IMR-90 (cell line): Measurements from ENCODE around the gene SMARCD1. TPM values are rescaled to one million over a fixed set of nuclear protein-coding genes. Genes with fewer than 3 reads are reported as not detected.

Experiments used
- ATAC-seq: fragments of 200-7000 bp; cut with Tn5 transposase; 2 replicates; pipeline ENCODE4 v1.9.1; 2020; ENCODE audit warnings: low read depth, mild to moderate bottlenecking, moderate library complexity
- BruUV-seq: library from RNA; stranded (reverse); fragments of 400-500 nt; replicated peaks from 2 replicates; lab custom pipeline; 2021; lab: Mats Ljungman, UMichigan
- CTCF ChIA-PET: fragments of 300-600 bp; formaldehyde crosslinking; extraction: SDS; loops from one replicate; lab custom pipeline; 2021; ENCODE audit warnings: antibody characterized with exemption; lab: Yijun Ruan, JAX
- POLR2A ChIA-PET: fragments of 300-600 bp; sonication (Branson Sonifier 250); formaldehyde crosslinking; loops from one replicate; lab custom pipeline; 2022; ENCODE audit warnings: antibody characterized with exemption; ENCODE audit not compliant: unreplicated experiment; lab: Charles Lee
- DNase-seq: peaks from one replicate; pipeline ENCODE4 v3.0.0; 2013
- H2AFZ ChIP-seq: replicated peaks from 2 replicates; pipeline ENCODE3; 2013; ENCODE audit warnings: low read length, mild to moderate bottlenecking; ENCODE audit not compliant: poor library complexity
- H2AK5ac ChIP-seq: 2 replicates; pipeline ENCODE4 v1.6.1; 2013; ENCODE audit warnings: low read depth, low read length, inconsistent platforms
- H2AK9ac ChIP-seq: replicated peaks from 2 replicates; pipeline ENCODE3; 2013; ENCODE audit warnings: mild to moderate bottlenecking, low read depth, low read length, moderate library complexity; ENCODE audit not compliant: poor library complexity
- H2BK120ac ChIP-seq: 2 replicates; pipeline ENCODE4 v1.6.1; 2013; ENCODE audit warnings: low read depth, low read length, inconsistent platforms
- H2BK15ac ChIP-seq: 3 replicates; pipeline ENCODE4 v1.6.1; 2013; ENCODE audit warnings: low read depth, low read length, inconsistent platforms
- H2BK20ac ChIP-seq: 2 replicates; pipeline ENCODE4 v1.6.1; 2013; ENCODE audit warnings: low read depth, mild to moderate bottlenecking, inconsistent platforms, low read length, moderate library complexity
- H2BK5ac ChIP-seq: 2 replicates; pipeline ENCODE4 v1.6.1; 2013; ENCODE audit warnings: mild to moderate bottlenecking, low read depth, low read length, inconsistent platforms; ENCODE audit not compliant: poor library complexity, severe bottlenecking
- H3K14ac ChIP-seq: replicated peaks from 2 replicates; pipeline ENCODE4 v1.6.1; 2013; ENCODE audit warnings: low read depth, low read length, inconsistent platforms
- H3K18ac ChIP-seq: 2 replicates; pipeline ENCODE4 v1.6.1; 2013; ENCODE audit warnings: low read depth, low read length, control low read depth
- H3K23ac ChIP-seq: 2 replicates; pipeline ENCODE4 v1.6.1; 2013; ENCODE audit warnings: low read depth, low read length, inconsistent platforms
- H3K27ac ChIP-seq: 2 replicates; pipeline ENCODE4 v1.5.1; 2013; ENCODE audit warnings: mild to moderate bottlenecking, control low read depth, low read length; ENCODE audit not compliant: insufficient read depth
- H3K27me3 ChIP-seq: 2 replicates; pipeline ENCODE4 v1.6.1; 2013; ENCODE audit warnings: low read length; ENCODE audit not compliant: control insufficient read depth, insufficient read depth
- H3K36me3 ChIP-seq: 2 replicates; pipeline ENCODE4 v1.6.1; 2013; ENCODE audit warnings: low read length, mixed read lengths; ENCODE audit not compliant: control insufficient read depth, insufficient read depth
- H3K4ac ChIP-seq: 2 replicates; pipeline ENCODE4 v1.6.1; 2013; ENCODE audit warnings: low read depth, low read length, inconsistent platforms
- H3K4me1 ChIP-seq: 2 replicates; pipeline ENCODE4 v1.6.1; 2013; ENCODE audit warnings: low read length, mixed read lengths; ENCODE audit not compliant: control insufficient read depth, insufficient read depth
- H3K4me2 ChIP-seq: 2 replicates; pipeline ENCODE4 v1.6.1; 2013; ENCODE audit warnings: low read depth, mild to moderate bottlenecking, control low read depth, low read length, moderate library complexity
- H3K4me3 ChIP-seq: 2 replicates; pipeline ENCODE4 v1.5.1; 2013; ENCODE audit warnings: low read depth, mild to moderate bottlenecking, control low read depth, low read length, moderate library complexity; ENCODE audit not compliant: insufficient read depth
- H3K56ac ChIP-seq: 2 replicates; pipeline ENCODE4 v1.6.1; 2013; ENCODE audit warnings: low read length, inconsistent platforms; ENCODE audit not compliant: insufficient read depth; ENCODE audit errors: extremely low read depth
- H3K79me1 ChIP-seq, 2 experiments: 2 replicates each; pipeline ENCODE4 v1.6.1; 2013; ENCODE audit warnings: low read length in 2 of 2, inconsistent platforms in 1 of 2, low read depth in 1 of 2
- H3K9ac ChIP-seq: 2 replicates; pipeline ENCODE4 v1.6.1; 2013; ENCODE audit warnings: low read depth, low read length, control low read depth
- H3K9me1 ChIP-seq: 2 replicates; pipeline ENCODE4 v1.6.1; 2013; ENCODE audit warnings: low read length, inconsistent platforms; ENCODE audit not compliant: insufficient read depth
- H3K9me3 ChIP-seq: 2 replicates; pipeline ENCODE4 v1.6.1; 2013; ENCODE audit warnings: low read length; ENCODE audit not compliant: control insufficient read depth, insufficient read depth
- H4K20me1 ChIP-seq: 2 replicates; pipeline ENCODE4 v1.6.1; 2013; ENCODE audit warnings: low read length, inconsistent platforms; ENCODE audit not compliant: insufficient read depth
- H4K5ac ChIP-seq: 2 replicates; pipeline ENCODE4 v1.6.1; 2013; ENCODE audit warnings: mild to moderate bottlenecking, low read depth, low read length, control low read depth
- H4K8ac ChIP-seq, 2 experiments: 2 replicates each; pipeline ENCODE4 v1.6.1; 2013; ENCODE audit warnings: low read depth in 2 of 2, low read length in 2 of 2, control low read depth in 1 of 2, inconsistent platforms in 1 of 2
- H4K91ac ChIP-seq: 2 replicates; pipeline ENCODE4 v1.6.1; 2013; ENCODE audit warnings: low read depth, low read length, inconsistent platforms; ENCODE audit not compliant: insufficient read depth
- MAZ ChIP-seq: IDR thresholded peaks from 2 replicates; pipeline ENCODE4 v1.6.1; 2012; ENCODE audit warnings: low read depth, mild to moderate bottlenecking, low read length, improper control_type of control experiment, moderate library complexity, borderline replicate concordance
- MXI1 ChIP-seq: IDR thresholded peaks from 2 replicates; pipeline ENCODE4 v1.6.1; 2012; ENCODE audit warnings: low read depth, mild to moderate bottlenecking, low read length, moderate library complexity, borderline replicate concordance
- POLR2A ChIP-seq: IDR thresholded peaks from 2 replicates; pipeline ENCODE4 v1.6.1; 2012; ENCODE audit warnings: mild to moderate bottlenecking, low read depth, low read length
- RAD21 ChIP-seq: IDR thresholded peaks from 2 replicates; pipeline ENCODE4 v1.6.1; 2012; ENCODE audit warnings: low read length, improper control_type of control experiment
- RCOR1 ChIP-seq: IDR thresholded peaks from 2 replicates; pipeline ENCODE4 v1.6.1; 2012; ENCODE audit warnings: mild to moderate bottlenecking, low read length, improper control_type of control experiment; ENCODE audit not compliant: insufficient replicate concordance
- SMC3 ChIP-seq: fragments of 150-350 bp; IDR thresholded peaks from 2 replicates; pipeline ENCODE4 v1.6.1; 2016; ENCODE audit warnings: low read depth, mild to moderate bottlenecking, antibody characterized with exemption, low read length, moderate library complexity
- WGBS, 2 experiments: methylation state at CpG; one replicate each; pipeline versions ENCODE4 v1.1.5 to v1.1.7; 2013; ENCODE audit warnings: missing lambda C conversion rate in 2 of 2; ENCODE audit not compliant: insufficient read length in 1 of 2; ENCODE audit errors: extremely low coverage in 2 of 2; 5-methylcytosine and 5-hydroxymethylcytosine counted together
- dilution Hi-C: fragments of 300-500 bp; cut with HindIII; formaldehyde crosslinking; loops from one replicate; pipeline ENCODE4 v1.14.3; 2018; ENCODE audit warnings: low sequenced_read_pairs; ENCODE audit not compliant: unreplicated experiment
- in situ Hi-C: fragments of 300-500 bp; cut with MboI; formaldehyde crosslinking; loops from 3 replicates; pipeline ENCODE4 v1.14.3; 2019; ENCODE audit warnings: low sequenced_read_pairs, inconsistent platforms, mixed read lengths
- intact Hi-C: fragments of 100-400 bp; cut with micrococcal nuclease; formaldehyde crosslinking; loops from 2 replicates; pipeline ENCODE4 v1.10.0; 2022
- polyA plus RNA-seq, 3 experiments: library from polyadenylated mRNA; depleted of rRNA; stranded (reverse); fragments of >200 nt; gene quantifications; 2 replicates each; pipeline ENCODE4 v1.2.3, GENCODE V29; 2012; ENCODE audit warnings: low replicate concordance in 1 of 3
- total RNA-seq: library from RNA; depleted of rRNA; stranded (reverse); fragments of >200 nt; gene quantifications from 2 replicates; pipeline ENCODE4 v1.2.3, GENCODE V29; 2012
- TF ChIP-seq, protein P1 (sequence below): conservative IDR thresholded peaks from 2 replicates; pipeline ENCODE4 v1.5.1; 2012; ENCODE audit warnings: mild to moderate bottlenecking, low read depth, low read length, improper control_type of control experiment

The SMARCD1 gene
- total and polyA plus RNA-seq, 2 of the 4 experiments (the other 2 are of a cell fraction) = 28.1 to 47.9 TPM

DNA sequence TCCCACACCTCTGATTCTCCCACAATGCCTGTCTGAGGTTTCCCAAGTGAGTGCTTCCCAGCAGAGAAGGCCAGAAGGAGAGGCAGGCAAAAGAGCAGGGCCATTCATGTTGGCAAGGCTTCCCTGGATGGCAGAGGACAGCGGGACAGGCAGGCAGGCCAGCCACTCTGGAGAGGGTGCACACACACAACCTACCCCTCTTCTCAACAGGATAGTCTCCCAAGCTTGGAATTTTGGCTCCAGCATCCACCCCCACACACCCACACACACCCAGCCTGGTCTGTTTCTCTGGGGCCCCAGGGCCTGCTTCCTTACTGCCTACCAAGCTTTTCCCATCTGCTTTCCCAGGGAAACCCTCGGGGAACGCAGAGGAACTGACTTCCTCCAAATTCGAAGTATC, 44.5 kb upstream of the SMARCD1 start:
- H3K36me3 ChIP-seq = no peaks in the 10 kb centered on the region
- ATAC-seq (no peak), DNase-seq (no peak)
- H3K4me2 ChIP-seq = no peak overlapping the region
- no peak overlapping the region for H3K56ac ChIP-seq
- no peak overlapping the region for H3K4ac ChIP-seq
- H2BK15ac ChIP-seq = no peak overlapping the region
- no TSS peak for BruUV-seq
- no peak overlapping the region for H3K23ac ChIP-seq
- no peak overlapping the region for H4K5ac ChIP-seq
- H2AFZ ChIP-seq = peak overlapping the region; percentile 32
- no peaks in the 10 kb centered on the region; the same call in 1 of the 2 replicates for H3K9me1 ChIP-seq
- H4K8ac ChIP-seq = no peak overlapping the region
- no peaks in the 10 kb centered on the region for H4K20me1 ChIP-seq
- no peak overlapping the region for H2AK9ac ChIP-seq
- TF ChIP-seq RCOR1 (no peak), SMC3 (no peak), RAD21 (no peak), MXI1 (no peak), POLR2A (no peak), MAZ (no peak)
- TF ChIP-seq, protein P1, sequence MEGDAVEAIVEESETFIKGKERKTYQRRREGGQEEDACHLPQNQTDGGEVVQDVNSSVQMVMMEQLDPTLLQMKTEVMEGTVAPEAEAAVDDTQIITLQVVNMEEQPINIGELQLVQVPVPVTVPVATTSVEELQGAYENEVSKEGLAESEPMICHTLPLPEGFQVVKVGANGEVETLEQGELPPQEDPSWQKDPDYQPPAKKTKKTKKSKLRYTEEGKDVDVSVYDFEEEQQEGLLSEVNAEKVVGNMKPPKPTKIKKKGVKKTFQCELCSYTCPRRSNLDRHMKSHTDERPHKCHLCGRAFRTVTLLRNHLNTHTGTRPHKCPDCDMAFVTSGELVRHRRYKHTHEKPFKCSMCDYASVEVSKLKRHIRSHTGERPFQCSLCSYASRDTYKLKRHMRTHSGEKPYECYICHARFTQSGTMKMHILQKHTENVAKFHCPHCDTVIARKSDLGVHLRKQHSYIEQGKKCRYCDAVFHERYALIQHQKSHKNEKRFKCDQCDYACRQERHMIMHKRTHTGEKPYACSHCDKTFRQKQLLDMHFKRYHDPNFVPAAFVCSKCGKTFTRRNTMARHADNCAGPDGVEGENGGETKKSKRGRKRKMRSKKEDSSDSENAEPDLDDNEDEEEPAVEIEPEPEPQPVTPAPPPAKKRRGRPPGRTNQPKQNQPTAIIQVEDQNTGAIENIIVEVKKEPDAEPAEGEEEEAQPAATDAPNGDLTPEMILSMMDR = no peak
- no peak overlapping the region for H3K9ac ChIP-seq
- no peak overlapping the region for H4K91ac ChIP-seq
- 67% methylated on average over 2 of the region's 4 CpGs; no CpG with 5 or more reads in 1 of the 2 experiments for WGBS, 2 experiments
- no peak overlapping the region for H2BK20ac ChIP-seq
- no peak overlapping the region for H3K27ac ChIP-seq
- no peak overlapping the region for H2BK5ac ChIP-seq
- no peak overlapping the region for H3K18ac ChIP-seq
- no peaks in the 10 kb centered on the region for H3K79me1 ChIP-seq
- dilution Hi-C loops (no loop called here), intact Hi-C loops (no loop called here), in situ Hi-C loops (no loop called here)
- no peak overlapping the region for H2AK5ac ChIP-seq
- no peaks in the 10 kb centered on the region for H3K9me3 ChIP-seq
- POLR2A ChIA-PET = no interaction called here
- H3K4me3 ChIP-seq = no peak overlapping the region
- H3K14ac ChIP-seq = no peak overlapping the region
- no peaks in the 10 kb centered on the region for H3K4me1 ChIP-seq
- CTCF ChIA-PET = no interaction called here
- peaks cover 13% of the 10 kb centered on the region for H3K27me3 ChIP-seq
- H2BK120ac ChIP-seq = no peak overlapping the region
